ENCODE measurements around the gene PPM1K.

- TF ChIP-seq POLR2AphosphoS5 (IDR thresholded peaks at IDR 0.05; ENCODE audit: low read depth, low read length) (no peak), POLR2A (IDR thresholded peaks at IDR 0.05; ENCODE audit: low read depth, low read length) (no peak)
These were observed 44.1 kb downstream of the PPM1K start for GRCh38 chr4:88240297-88240714.
